ENCODE results near the gene OR4F6. TPM values are rescaled to one million over a fixed set of nuclear protein-coding genes. Genes with fewer than 3 reads are reported as not detected.

The OR4F6 gene
- total RNA-seq, 1 experiment from 2014 or later: not detected

DNA sequence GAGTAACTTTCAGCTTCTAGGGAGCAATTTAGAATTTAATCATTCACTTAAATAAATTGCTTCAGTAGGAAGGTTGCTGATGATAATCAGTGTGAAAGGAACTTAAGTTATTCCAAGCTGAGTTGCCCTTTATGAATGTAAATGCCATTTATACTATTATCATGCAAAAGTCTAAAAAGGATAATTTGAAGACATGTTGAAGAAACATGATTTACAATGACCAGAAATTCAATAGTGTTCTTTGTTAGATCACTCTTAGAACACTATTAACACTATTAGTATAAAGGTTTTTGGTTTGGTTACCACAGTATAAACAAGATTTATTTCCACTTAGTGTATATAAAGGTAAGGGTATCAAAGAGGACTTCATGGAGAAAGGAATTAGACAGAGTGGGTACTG is 1.6 kb downstream of the OR4F6 start:
- Histone ChIP-seq H3K4me3 (ENCODE audit: low read depth, low read length) (no peak overlapping the region), H3K4me1 (no peaks in the 10 kb centered on the region), H3K36me3 (ENCODE audit: control insufficient read depth, insufficient read depth, low read length) (no peaks in the 10 kb centered on the region), H3K27me3 (replicated peaks; ENCODE audit: control insufficient read depth, insufficient read depth, low read length) (no peaks in the 10 kb centered on the region), H3K9me3 (no peaks in the 10 kb centered on the region)
- ChIA-PET CTCF (no interaction called here), POLR2A (no interaction called here)
- H3K36me3 Mint-ChIP-seq (ENCODE audit: insufficient read depth, unreplicated experiment): no peaks in the 10 kb centered on the region
- peaks cover 3% of the 10 kb centered on the region for H3K27me3 Mint-ChIP-seq (ENCODE audit: insufficient read depth, unreplicated experiment)
- intact Hi-C loops (cut with micrococcal nuclease; ENCODE audit: unreplicated experiment): no loop called here
- DNase-seq: no peak
- TF ChIP-seq, protein P1, sequence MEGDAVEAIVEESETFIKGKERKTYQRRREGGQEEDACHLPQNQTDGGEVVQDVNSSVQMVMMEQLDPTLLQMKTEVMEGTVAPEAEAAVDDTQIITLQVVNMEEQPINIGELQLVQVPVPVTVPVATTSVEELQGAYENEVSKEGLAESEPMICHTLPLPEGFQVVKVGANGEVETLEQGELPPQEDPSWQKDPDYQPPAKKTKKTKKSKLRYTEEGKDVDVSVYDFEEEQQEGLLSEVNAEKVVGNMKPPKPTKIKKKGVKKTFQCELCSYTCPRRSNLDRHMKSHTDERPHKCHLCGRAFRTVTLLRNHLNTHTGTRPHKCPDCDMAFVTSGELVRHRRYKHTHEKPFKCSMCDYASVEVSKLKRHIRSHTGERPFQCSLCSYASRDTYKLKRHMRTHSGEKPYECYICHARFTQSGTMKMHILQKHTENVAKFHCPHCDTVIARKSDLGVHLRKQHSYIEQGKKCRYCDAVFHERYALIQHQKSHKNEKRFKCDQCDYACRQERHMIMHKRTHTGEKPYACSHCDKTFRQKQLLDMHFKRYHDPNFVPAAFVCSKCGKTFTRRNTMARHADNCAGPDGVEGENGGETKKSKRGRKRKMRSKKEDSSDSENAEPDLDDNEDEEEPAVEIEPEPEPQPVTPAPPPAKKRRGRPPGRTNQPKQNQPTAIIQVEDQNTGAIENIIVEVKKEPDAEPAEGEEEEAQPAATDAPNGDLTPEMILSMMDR (IDR thresholded peaks at IDR 0.05; ENCODE audit: insufficient read depth in 1 of 2, low read depth in 1 of 2, low read length in 1 of 2, severe bottlenecking in 1 of 2, unreplicated experiment in 1 of 2): no peak
- BruUV-seq (replicated peaks): no TSS peak
- no peak overlapping the region for H3K4me3 Mint-ChIP-seq (ENCODE audit: unreplicated experiment)
- no peak overlapping the region for H3K27ac Mint-ChIP-seq (ENCODE audit: unreplicated experiment)
- H3K9me3 Mint-ChIP-seq (ENCODE audit: unreplicated experiment): peaks cover 10% of the 10 kb centered on the region
- H3K4me1 Mint-ChIP-seq (ENCODE audit: low read depth, unreplicated experiment): no peaks in the 10 kb centered on the region

- Mint-ChIP-seq H3K4me1 (ENCODE audit: low read depth, unreplicated experiment) (no peaks in the 10 kb centered on the region), H3K36me3 (ENCODE audit: insufficient read depth, unreplicated experiment) (no peaks in the 10 kb centered on the region), H3K27me3 (ENCODE audit: insufficient read depth, unreplicated experiment) (peaks cover 3% of the 10 kb centered on the region), H3K9me3 (ENCODE audit: unreplicated experiment) (peaks cover 10% of the 10 kb centered on the region), H3K4me3 (ENCODE audit: unreplicated experiment) (no peak overlapping the region), H3K27ac (ENCODE audit: unreplicated experiment) (no peak overlapping the region)
- H3K4me3 ChIP-seq (ENCODE audit: low read depth, low read length): no peak overlapping the region
- H3K9me3 ChIP-seq: no peaks in the 10 kb centered on the region
- ChIA-PET POLR2A (no interaction called here), CTCF (no interaction called here)
- TF ChIP-seq, protein P1 (IDR thresholded peaks at IDR 0.05; ENCODE audit: insufficient read depth in 1 of 2, low read depth in 1 of 2, low read length in 1 of 2, severe bottlenecking in 1 of 2, unreplicated experiment in 1 of 2): no peak
- H3K4me1 ChIP-seq: no peaks in the 10 kb centered on the region
- intact Hi-C loops (cut with micrococcal nuclease; ENCODE audit: unreplicated experiment): no loop called here
- no peak for DNase-seq
- no peaks in the 10 kb centered on the region for H3K27me3 ChIP-seq (replicated peaks; ENCODE audit: control insufficient read depth, insufficient read depth, low read length)
- BruUV-seq (replicated peaks): no TSS peak
- H3K36me3 ChIP-seq (ENCODE audit: control insufficient read depth, insufficient read depth, low read length): no peaks in the 10 kb centered on the region
Measured at GRCh38 chr15:101805605-101806345, 2.5 kb downstream of the OR4F6 start.

GRCh38 chr15:101807345-101807945 is 4.1 kb downstream of the OR4F6 start:
- intact Hi-C loops (cut with micrococcal nuclease; ENCODE audit: unreplicated experiment): no loop called here

More at GRCh38 chr15:101807345-101807945, 4.1 kb downstream of the OR4F6 start:
- Histone ChIP-seq H3K4me1 (no peaks in the 10 kb centered on the region), H3K27me3 (replicated peaks; ENCODE audit: control insufficient read depth, insufficient read depth, low read length) (no peaks in the 10 kb centered on the region), H3K4me3 (ENCODE audit: low read depth, low read length) (no peak overlapping the region), H3K9me3 (no peaks in the 10 kb centered on the region), H3K36me3 (ENCODE audit: control insufficient read depth, insufficient read depth, low read length) (no peaks in the 10 kb centered on the region)
- no peak for DNase-seq
- Mint-ChIP-seq H3K4me1 (ENCODE audit: low read depth, unreplicated experiment) (no peaks in the 10 kb centered on the region), H3K9me3 (ENCODE audit: unreplicated experiment) (peaks cover 5% of the 10 kb centered on the region), H3K27me3 (ENCODE audit: insufficient read depth, unreplicated experiment) (peaks cover 7% of the 10 kb centered on the region), H3K36me3 (ENCODE audit: insufficient read depth, unreplicated experiment) (no peaks in the 10 kb centered on the region), H3K27ac (ENCODE audit: unreplicated experiment) (no peak overlapping the region), H3K4me3 (ENCODE audit: unreplicated experiment) (no peak overlapping the region)
- BruUV-seq (replicated peaks): no TSS peak
- TF ChIP-seq, protein P1 (IDR thresholded peaks at IDR 0.05; ENCODE audit: insufficient read depth in 1 of 2, low read depth in 1 of 2, low read length in 1 of 2, severe bottlenecking in 1 of 2, unreplicated experiment in 1 of 2): no peak
- ChIA-PET POLR2A (no interaction called here), CTCF (interaction anchor here (0.7 kb wide), 1 partner anchor 21 kb away, joined by 8 read pairs; no protein-coding TSS in a partner anchor)

Measured in Caco-2 (cell line).